ENCODE data around the gene PACRG. TPM values are rescaled to one million over a fixed set of nuclear protein-coding genes. Genes with fewer than 3 reads are reported as not detected.

PACRG gene
- total and polyA plus RNA-seq, 4 donors = 0.47 to 3.8 (median 2.4) TPM

DNA sequence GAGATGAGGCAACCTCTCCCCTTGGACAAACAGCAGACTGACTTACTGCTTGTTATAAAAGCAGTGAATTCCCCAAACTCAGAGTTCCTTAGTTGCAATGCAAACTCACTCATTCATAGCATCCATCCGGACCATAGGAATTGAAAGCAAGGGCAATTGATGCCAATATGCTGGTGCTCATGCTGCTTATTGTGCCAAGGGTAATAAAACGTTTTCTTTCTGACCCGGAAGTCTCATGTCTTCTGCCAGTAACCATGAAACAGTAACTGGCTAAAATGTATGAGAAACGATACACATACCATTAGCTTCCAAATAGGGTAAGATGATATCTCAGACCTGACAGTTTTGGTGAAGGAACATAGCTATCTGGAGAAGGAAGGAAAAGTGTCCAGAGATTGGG, 18.3 kb upstream of the PACRG start:
- H3K36me3 ChIP-seq (ENCODE audit: control insufficient read depth in 4 of 4, insufficient read depth in 3 of 4, low read depth in 1 of 4, low read length in 3 of 4) = no peaks in the 10 kb centered on the region
- no peak for DNase-seq (ENCODE audit: low spot score)
- H3K27me3 ChIP-seq (ENCODE audit: control insufficient read depth in 4 of 4, insufficient read depth in 4 of 4, low read length in 3 of 4) = no peaks in the 10 kb centered on the region
- no peak for TF ChIP-seq FOXA2 (IDR thresholded peaks at IDR 0.05)
- no peaks in the 10 kb centered on the region for H3K9me3 ChIP-seq (ENCODE audit: control insufficient read depth in 4 of 4, low read length in 3 of 4)
- 85% methylated on average over 4 of the region's 4 CpGs for WGBS
- H3K9ac ChIP-seq (ENCODE audit: low read depth in 1 of 2, low read length in 2 of 2) = no peak overlapping the region
- no peak overlapping the region for H3K4me3 ChIP-seq (ENCODE audit: low read depth in 1 of 3, low read length in 3 of 3)
- H3K27ac ChIP-seq (ENCODE audit: low read depth in 1 of 2, low read length in 2 of 2) = no peak overlapping the region
- H3K4me1 ChIP-seq (ENCODE audit: control insufficient read depth in 4 of 4, insufficient read depth in 4 of 4, low read length in 3 of 4) = no peaks in the 10 kb centered on the region

DNA sequence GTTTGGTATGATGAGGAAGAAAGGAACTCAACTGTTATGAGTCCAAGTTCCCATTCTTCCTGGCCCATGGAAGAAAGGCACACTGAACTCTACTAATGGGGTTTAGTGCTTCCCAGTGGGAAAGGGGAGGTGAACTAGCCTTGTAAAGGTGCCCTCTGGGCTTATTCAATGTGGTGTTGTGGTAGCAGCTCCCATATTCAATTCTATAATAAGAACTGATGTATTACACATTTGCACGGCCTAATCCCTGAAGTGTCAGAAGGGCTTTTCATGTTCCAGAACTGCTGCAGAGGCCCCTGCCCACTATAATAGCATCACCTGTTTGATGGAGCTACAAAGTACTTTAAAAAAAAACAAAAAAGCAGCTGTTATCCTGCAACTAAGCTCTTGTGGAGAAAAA, 17.4 kb upstream of the PACRG start:
- Histone ChIP-seq H3K9ac (ENCODE audit: low read depth in 1 of 2, low read length in 2 of 2) (no peak overlapping the region), H3K9me3 (ENCODE audit: control insufficient read depth in 4 of 4, low read length in 3 of 4) (no peaks in the 10 kb centered on the region), H3K27ac (ENCODE audit: low read depth in 1 of 2, low read length in 2 of 2) (no peak overlapping the region), H3K36me3 (ENCODE audit: control insufficient read depth in 4 of 4, insufficient read depth in 3 of 4, low read depth in 1 of 4, low read length in 3 of 4) (no peaks in the 10 kb centered on the region), H3K4me3 (ENCODE audit: low read depth in 1 of 3, low read length in 3 of 3) (no peak overlapping the region), H3K4me1 (ENCODE audit: control insufficient read depth in 4 of 4, insufficient read depth in 4 of 4, low read length in 3 of 4) (no peaks in the 10 kb centered on the region), H3K27me3 (ENCODE audit: control insufficient read depth in 4 of 4, insufficient read depth in 4 of 4, low read length in 3 of 4) (no peaks in the 10 kb centered on the region)
- 98% methylated on average over 1 of the region's 1 CpG for WGBS
- TF ChIP-seq SP1 (IDR thresholded peaks at IDR 0.05) (no peak), RAD21 (IDR thresholded peaks at IDR 0.05) (no peak), FOXA1 (IDR thresholded peaks at IDR 0.05) (no peak), TAF1 (conservative IDR thresholded peaks at IDR 0.05) (no peak), HNF4G (IDR thresholded peaks at IDR 0.05) (no peak), NR2F2 (IDR thresholded peaks at IDR 0.05) (no peak), GABPA (IDR thresholded peaks at IDR 0.05 in 1 of 2, conservative IDR thresholded peaks at IDR 0.05 in 1 of 2) (no peak), RXRA (IDR thresholded peaks at IDR 0.05) (no peak), FOXA2 (IDR thresholded peaks at IDR 0.05) (no peak)
- TF ChIP-seq, protein P1, sequence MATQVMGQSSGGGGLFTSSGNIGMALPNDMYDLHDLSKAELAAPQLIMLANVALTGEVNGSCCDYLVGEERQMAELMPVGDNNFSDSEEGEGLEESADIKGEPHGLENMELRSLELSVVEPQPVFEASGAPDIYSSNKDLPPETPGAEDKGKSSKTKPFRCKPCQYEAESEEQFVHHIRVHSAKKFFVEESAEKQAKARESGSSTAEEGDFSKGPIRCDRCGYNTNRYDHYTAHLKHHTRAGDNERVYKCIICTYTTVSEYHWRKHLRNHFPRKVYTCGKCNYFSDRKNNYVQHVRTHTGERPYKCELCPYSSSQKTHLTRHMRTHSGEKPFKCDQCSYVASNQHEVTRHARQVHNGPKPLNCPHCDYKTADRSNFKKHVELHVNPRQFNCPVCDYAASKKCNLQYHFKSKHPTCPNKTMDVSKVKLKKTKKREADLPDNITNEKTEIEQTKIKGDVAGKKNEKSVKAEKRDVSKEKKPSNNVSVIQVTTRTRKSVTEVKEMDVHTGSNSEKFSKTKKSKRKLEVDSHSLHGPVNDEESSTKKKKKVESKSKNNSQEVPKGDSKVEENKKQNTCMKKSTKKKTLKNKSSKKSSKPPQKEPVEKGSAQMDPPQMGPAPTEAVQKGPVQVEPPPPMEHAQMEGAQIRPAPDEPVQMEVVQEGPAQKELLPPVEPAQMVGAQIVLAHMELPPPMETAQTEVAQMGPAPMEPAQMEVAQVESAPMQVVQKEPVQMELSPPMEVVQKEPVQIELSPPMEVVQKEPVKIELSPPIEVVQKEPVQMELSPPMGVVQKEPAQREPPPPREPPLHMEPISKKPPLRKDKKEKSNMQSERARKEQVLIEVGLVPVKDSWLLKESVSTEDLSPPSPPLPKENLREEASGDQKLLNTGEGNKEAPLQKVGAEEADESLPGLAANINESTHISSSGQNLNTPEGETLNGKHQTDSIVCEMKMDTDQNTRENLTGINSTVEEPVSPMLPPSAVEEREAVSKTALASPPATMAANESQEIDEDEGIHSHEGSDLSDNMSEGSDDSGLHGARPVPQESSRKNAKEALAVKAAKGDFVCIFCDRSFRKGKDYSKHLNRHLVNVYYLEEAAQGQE (IDR thresholded peaks at IDR 0.05) = no peak
- TF ChIP-seq, protein P2, sequence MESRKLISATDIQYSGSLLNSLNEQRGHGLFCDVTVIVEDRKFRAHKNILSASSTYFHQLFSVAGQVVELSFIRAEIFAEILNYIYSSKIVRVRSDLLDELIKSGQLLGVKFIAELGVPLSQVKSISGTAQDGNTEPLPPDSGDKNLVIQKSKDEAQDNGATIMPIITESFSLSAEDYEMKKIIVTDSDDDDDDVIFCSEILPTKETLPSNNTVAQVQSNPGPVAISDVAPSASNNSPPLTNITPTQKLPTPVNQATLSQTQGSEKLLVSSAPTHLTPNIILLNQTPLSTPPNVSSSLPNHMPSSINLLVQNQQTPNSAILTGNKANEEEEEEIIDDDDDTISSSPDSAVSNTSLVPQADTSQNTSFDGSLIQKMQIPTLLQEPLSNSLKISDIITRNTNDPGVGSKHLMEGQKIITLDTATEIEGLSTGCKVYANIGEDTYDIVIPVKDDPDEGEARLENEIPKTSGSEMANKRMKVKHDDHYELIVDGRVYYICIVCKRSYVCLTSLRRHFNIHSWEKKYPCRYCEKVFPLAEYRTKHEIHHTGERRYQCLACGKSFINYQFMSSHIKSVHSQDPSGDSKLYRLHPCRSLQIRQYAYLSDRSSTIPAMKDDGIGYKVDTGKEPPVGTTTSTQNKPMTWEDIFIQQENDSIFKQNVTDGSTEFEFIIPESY (IDR thresholded peaks at IDR 0.05) = no peak
- TF ChIP-seq, protein P3, sequence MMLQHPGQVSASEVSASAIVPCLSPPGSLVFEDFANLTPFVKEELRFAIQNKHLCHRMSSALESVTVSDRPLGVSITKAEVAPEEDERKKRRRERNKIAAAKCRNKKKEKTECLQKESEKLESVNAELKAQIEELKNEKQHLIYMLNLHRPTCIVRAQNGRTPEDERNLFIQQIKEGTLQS (IDR thresholded peaks at IDR 0.05) = no peak
- no peak for DNase-seq (ENCODE audit: low spot score)

DNA sequence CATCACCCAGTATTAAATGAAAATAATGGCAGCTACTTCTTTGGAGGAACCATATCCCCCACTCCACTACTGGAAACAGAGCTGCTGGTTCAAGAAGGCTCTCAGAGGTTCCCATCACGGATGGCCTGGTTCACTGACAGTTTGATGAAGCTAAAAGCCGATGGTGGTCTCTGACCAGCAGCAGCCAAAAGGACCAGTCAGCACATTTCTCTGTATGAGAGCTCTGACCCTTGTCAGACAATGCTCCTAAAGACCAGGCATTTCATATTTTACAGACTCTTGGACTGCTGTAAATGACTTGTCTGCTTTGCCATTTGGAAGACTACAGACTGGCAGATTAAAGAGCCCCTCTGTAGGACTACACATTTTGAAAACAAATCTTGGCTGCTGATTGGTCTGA, 16.8 kb upstream of the PACRG start:
- Histone ChIP-seq H3K27me3 (ENCODE audit: control insufficient read depth in 4 of 4, insufficient read depth in 4 of 4, low read length in 3 of 4) (no peaks in the 10 kb centered on the region), H3K4me1 (ENCODE audit: control insufficient read depth in 4 of 4, insufficient read depth in 4 of 4, low read length in 3 of 4) (no peaks in the 10 kb centered on the region), H3K36me3 (ENCODE audit: control insufficient read depth in 4 of 4, insufficient read depth in 3 of 4, low read depth in 1 of 4, low read length in 3 of 4) (no peaks in the 10 kb centered on the region), H3K4me3 (ENCODE audit: low read depth in 1 of 3, low read length in 3 of 3) (no peak overlapping the region), H3K9me3 (ENCODE audit: control insufficient read depth in 4 of 4, low read length in 3 of 4) (no peaks in the 10 kb centered on the region), H3K9ac (ENCODE audit: low read depth in 1 of 2, low read length in 2 of 2) (no peak overlapping the region), H3K27ac (ENCODE audit: low read depth in 1 of 2, low read length in 2 of 2) (no peak overlapping the region)
- DNase-seq (ENCODE audit: low spot score) = no peak
- TF ChIP-seq HNF4A (conservative IDR thresholded peaks at IDR 0.05) = no peak
- no peak for TF ChIP-seq TAF1 (conservative IDR thresholded peaks at IDR 0.05)
- TF ChIP-seq GABPA (IDR thresholded peaks at IDR 0.05 in 1 of 2, conservative IDR thresholded peaks at IDR 0.05 in 1 of 2) = no peak
- TF ChIP-seq NR2F2 (IDR thresholded peaks at IDR 0.05) = no peak
- 96% methylated on average over 2 of the region's 2 CpGs for WGBS
